ENCODE measurements around the gene MSH6. TPM values are rescaled to one million over a fixed set of nuclear protein-coding genes. Genes with fewer than 3 reads are reported as not detected.

The MSH6 gene
- total and polyA plus RNA-seq, 9 of the 15 experiments (the other 6 are each of a cell fraction or from before 2014, with no cell fraction given) = 15.3 to 147 (median 80.5) TPM

GRCh38 chr2:47782671-47783485 lies at the start of gene MSH6 (continued):
- TF ChIP-seq IRF1 (CRISPR knock-in tag; IDR thresholded peaks at IDR 0.05; ENCODE audit: borderline replicate concordance) (peak; percentile 91; the same call in 1 of the 2 replicates), ZNF175 (CRISPR knock-in tag; IDR thresholded peaks at IDR 0.05; ENCODE audit: low read depth) (no peak), DLX4 (CRISPR knock-in tag; IDR thresholded peaks at IDR 0.05) (no peak), CREB1 (IDR thresholded peaks at IDR 0.05) (peak; percentile 40), CREB1 (CRISPR knock-in tag; IDR thresholded peaks at IDR 0.05) (peak; percentile 29; the same call in 1 of the 2 replicates), SIN3A (IDR thresholded peaks at IDR 0.05; ENCODE audit: borderline replicate concordance in 2 of 2, control insufficient read depth in 1 of 2, low read depth in 2 of 2, low read length in 2 of 2) (peak; percentile 28 to 73; a peak in 2 of 4 replicates), MEF2D (tag; conservative IDR thresholded peaks at IDR 0.05; ENCODE audit: low read depth) (no peak), PRPF4 (IDR thresholded peaks at IDR 0.05; ENCODE audit: insufficient read depth, low read depth, low read length, poor library complexity, severe bottlenecking) (no peak), ZNF184 (CRISPR knock-in tag; IDR thresholded peaks at IDR 0.05) (no peak), NR1H2 (CRISPR knock-in tag; IDR thresholded peaks at IDR 0.05) (peak; percentile 82; the same call in 1 of the 2 replicates), ZNF444 (CRISPR knock-in tag; IDR thresholded peaks at IDR 0.05) (no peak), PATZ1 (CRISPR knock-in tag; IDR thresholded peaks at IDR 0.05; ENCODE audit: borderline replicate concordance) (no peak), FOXA1 (IDR thresholded peaks at IDR 0.05; ENCODE audit: borderline replicate concordance) (no peak), ZNF518B (CRISPR knock-in tag; IDR thresholded peaks at IDR 0.05) (no peak), PCBP1 (IDR thresholded peaks at IDR 0.05; ENCODE audit: low read depth, low read length, poor library complexity, severe bottlenecking) (peak; percentile 76)
